Kidney epithelial cell (primary cell): ENCODE data around the gene SMCHD1. TPM values are rescaled to one million over a fixed set of nuclear protein-coding genes. Genes with fewer than 3 reads are reported as not detected.
A peak's percentile ranks its signal among the peaks of the same experiment; 100 is the strongest.

Experiments
- DNase-seq: peaks from one replicate; pipeline ENCODE4 v3.0.0-alpha.2; 2010; ENCODE audit warnings: low read depth
- H3K27me3 ChIP-seq: 2 replicates; pipeline ENCODE4 v1.6.0; 2011; ENCODE audit warnings: low read length; ENCODE audit not compliant: control insufficient read depth, insufficient read depth
- H3K36me3 ChIP-seq: 2 replicates; pipeline ENCODE4 v1.5.1; 2011; ENCODE audit warnings: low read length; ENCODE audit not compliant: control insufficient read depth, insufficient read depth
- H3K4me3 ChIP-seq: 2 replicates; pipeline ENCODE4 v1.5.1; 2011; ENCODE audit warnings: low read depth, mild to moderate bottlenecking, control low read depth, low read length
- total RNA-seq: library from RNA; depleted of rRNA; stranded (reverse); fragments of >200 nt; gene quantifications from 2 replicates; pipeline ENCODE4 v1.2.3, GENCODE V29; 2015
- TF ChIP-seq, protein P1 (sequence below): IDR thresholded peaks from 2 replicates; pipeline ENCODE4 v1.5.1; 2011; ENCODE audit warnings: mild to moderate bottlenecking, moderate library complexity, low read length, control low read depth, inconsistent platforms; ENCODE audit not compliant: insufficient read depth, poor library complexity, severe bottlenecking

Gene SMCHD1
- total RNA-seq, 1 donor from 2014 or later = 28.0 TPM

DNA sequence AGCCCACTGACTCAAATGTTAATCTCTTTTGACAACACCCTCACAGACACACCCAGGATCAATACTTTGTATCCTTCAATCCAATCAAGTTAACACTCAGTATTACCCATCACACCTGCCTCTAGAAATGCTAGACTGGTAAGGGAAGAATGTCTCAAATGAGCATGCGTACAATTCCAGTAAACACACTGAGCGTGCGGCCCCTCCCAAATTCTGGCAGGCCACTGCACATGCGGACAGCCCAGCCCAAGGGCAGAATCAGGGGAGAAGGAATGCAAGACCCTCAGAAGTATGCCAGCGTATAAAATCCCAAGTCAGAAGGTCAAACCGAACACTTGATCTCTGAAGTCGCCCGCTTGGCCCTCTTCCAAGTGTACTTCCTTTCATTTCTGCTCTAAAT, 183.7 kb downstream of the SMCHD1 start:
- H3K36me3 ChIP-seq = no peaks in the 10 kb centered on the region
- TF ChIP-seq, protein P1, sequence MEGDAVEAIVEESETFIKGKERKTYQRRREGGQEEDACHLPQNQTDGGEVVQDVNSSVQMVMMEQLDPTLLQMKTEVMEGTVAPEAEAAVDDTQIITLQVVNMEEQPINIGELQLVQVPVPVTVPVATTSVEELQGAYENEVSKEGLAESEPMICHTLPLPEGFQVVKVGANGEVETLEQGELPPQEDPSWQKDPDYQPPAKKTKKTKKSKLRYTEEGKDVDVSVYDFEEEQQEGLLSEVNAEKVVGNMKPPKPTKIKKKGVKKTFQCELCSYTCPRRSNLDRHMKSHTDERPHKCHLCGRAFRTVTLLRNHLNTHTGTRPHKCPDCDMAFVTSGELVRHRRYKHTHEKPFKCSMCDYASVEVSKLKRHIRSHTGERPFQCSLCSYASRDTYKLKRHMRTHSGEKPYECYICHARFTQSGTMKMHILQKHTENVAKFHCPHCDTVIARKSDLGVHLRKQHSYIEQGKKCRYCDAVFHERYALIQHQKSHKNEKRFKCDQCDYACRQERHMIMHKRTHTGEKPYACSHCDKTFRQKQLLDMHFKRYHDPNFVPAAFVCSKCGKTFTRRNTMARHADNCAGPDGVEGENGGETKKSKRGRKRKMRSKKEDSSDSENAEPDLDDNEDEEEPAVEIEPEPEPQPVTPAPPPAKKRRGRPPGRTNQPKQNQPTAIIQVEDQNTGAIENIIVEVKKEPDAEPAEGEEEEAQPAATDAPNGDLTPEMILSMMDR = no peak
- H3K27me3 ChIP-seq = no peaks in the 10 kb centered on the region
- DNase-seq = no peak
- H3K4me3 ChIP-seq = no peak overlapping the region

GRCh38 chr18:2840521-2840920, 185.0 kb downstream of the SMCHD1 start:
- no peaks in the 10 kb centered on the region for H3K36me3 ChIP-seq
- TF ChIP-seq, protein P1 = no peak
- no peaks in the 10 kb centered on the region for H3K27me3 ChIP-seq
- H3K4me3 ChIP-seq = no peak overlapping the region
- no peak for DNase-seq

GRCh38 chr18:2843146-2843545, 187.6 kb downstream of the SMCHD1 start:
- DNase-seq = no peak
- Histone ChIP-seq H3K27me3 (peaks cover 19% of the 10 kb centered on the region), H3K36me3 (no peaks in the 10 kb centered on the region), H3K4me3 (no peak overlapping the region)
- TF ChIP-seq, protein P1 = no peak

DNA sequence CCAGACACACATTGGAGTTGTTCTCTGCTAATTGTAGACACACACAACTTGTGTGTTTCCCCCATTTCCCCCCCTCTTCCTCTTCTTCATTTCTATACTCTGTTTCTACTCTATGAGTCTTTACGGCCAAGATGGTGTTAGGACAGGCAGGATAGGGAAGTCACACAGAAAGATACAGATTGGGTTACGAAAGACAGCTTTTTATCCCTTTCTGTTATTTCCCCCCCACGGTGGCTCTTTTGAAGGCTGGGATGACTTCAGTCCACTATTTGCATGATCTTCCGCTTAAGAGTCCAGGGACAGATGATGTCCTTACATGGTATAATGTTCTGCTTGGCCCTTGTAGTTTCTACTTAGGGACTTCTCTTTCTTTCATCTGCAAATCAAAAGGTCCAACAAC, 189.6 kb downstream of the SMCHD1 start:
- TF ChIP-seq, protein P1 = no peak
- no peak overlapping the region for H3K4me3 ChIP-seq
- DNase-seq = no peak
- H3K27me3 ChIP-seq = peaks cover 27% of the 10 kb centered on the region
- no peaks in the 10 kb centered on the region for H3K36me3 ChIP-seq

- Histone ChIP-seq H3K36me3 (no peaks in the 10 kb centered on the region), H3K4me3 (peak within 1 kb of the TSS; percentile 37), H3K27me3 (peaks cover 27% of the 10 kb centered on the region)
- TF ChIP-seq, protein P1 = no peak
- no peak for DNase-seq
These were observed 191.2 kb downstream of the SMCHD1 start, which contains the start of gene EMILIN2 for GRCh38 chr18:2846636-2847316. Gene EMILIN2 (plus strand): TSS chr18:2847006. CDS start chr18:2847189, 183 bp downstream.
